M059J (cell line): ENCODE results near the gene LAMB1. TPM values are rescaled to one million over a fixed set of nuclear protein-coding genes. Genes with fewer than 3 reads are reported as not detected.
A peak's percentile ranks its signal among the peaks of the same experiment; 100 is the strongest.

Experiments used
- DNase-seq: peaks from one replicate; pipeline ENCODE4 v3.0.0-alpha.2; 2012; ENCODE audit warnings: low read depth
- total RNA-seq: library from RNA; depleted of rRNA; stranded (reverse); fragments of >200 nt; shearing (Covaris generic); gene quantifications from 2 replicates; pipeline ENCODE4 v1.2.3, GENCODE V29; 2014; rRNA removed

LAMB1 gene
- total RNA-seq, 1 experiment from 2014 or later = 225 TPM

GRCh38 chr7:107877731-107878382, 125.1 kb downstream of the LAMB1 start:
- no peak for DNase-seq

GRCh38 chr7:107876916-107877315, 126.0 kb downstream of the LAMB1 start:
- DNase-seq = no peak

- DNase-seq = peak; percentile 67
These were observed 128.1 kb downstream of the LAMB1 start for GRCh38 chr7:107874605-107875446.

- DNase-seq = no peak
These were observed 128.8 kb downstream of the LAMB1 start for GRCh38 chr7:107874111-107874510.

Other genes with a start within 250 kb of the LAMB1 start
- not detected in 2 replicates for gene SLC26A3, start 199.9 kb downstream of the LAMB1 start, total RNA-seq
- gene DLD, start 112.0 kb downstream of the LAMB1 start, total RNA-seq = 113 and 150 TPM in 2 replicates
- 0.30 and 0.39 TPM in 2 replicates for gene LAMB4, start 127.2 kb upstream of the LAMB1 start, total RNA-seq